Lower lobe of right lung (tissue), 2 donors: ENCODE data around the gene ELFN2. TPM values are rescaled to one million over a fixed set of nuclear protein-coding genes. Genes with fewer than 3 reads are reported as not detected.

ENCODE experiments used
- ATAC-seq, 2 donors: fragments of 200-7000 bp; cut with Tn5 transposase; one replicate each; pipeline ENCODE4 v1.9.1; 2020 to 2022; ENCODE audit warnings: mild to moderate bottlenecking in 2 of 2, moderate library complexity in 2 of 2
- DNase-seq: peaks from one replicate; pipeline ENCODE4 v3.0.0-alpha.2; 2020
- H3K27ac ChIP-seq: fragments of 200-600 bp; one replicate; pipeline ENCODE4 v1.8.0; 2022
- H3K27me3 ChIP-seq: fragments of 200-600 bp; one replicate; pipeline ENCODE4 v1.8.0; 2022; ENCODE audit warnings: low read depth
- H3K36me3 ChIP-seq: fragments of 200-600 bp; one replicate; pipeline ENCODE4 v1.8.0; 2022; ENCODE audit warnings: mild to moderate bottlenecking
- H3K4me1 ChIP-seq: fragments of 200-600 bp; one replicate; pipeline ENCODE4 v1.8.0; 2022
- H3K4me3 ChIP-seq: fragments of 200-600 bp; one replicate; pipeline ENCODE4 v1.8.0; 2022; ENCODE audit warnings: mild to moderate bottlenecking
- H3K9me3 ChIP-seq: fragments of 200-600 bp; one replicate; pipeline ENCODE4 v1.8.0; 2022
- intact Hi-C: fragments of 100-400 bp; cut with DNase I; formaldehyde crosslinking; loops from one replicate; pipeline ENCODE4 v1.11.0; 2022
- long read RNA-seq: library from polyadenylated mRNA; unstranded; transcript quantifications from one replicate; pipeline ENCODE4 v2.0.0, GENCODE V29; 2021
- total RNA-seq: library from RNA; stranded (reverse); fragmentation: NEBNext Ultra II Directional; extraction: Animal tissue kit (Norgen Biotek cat#: 25700); gene quantifications from one replicate; pipeline ENCODE4 v1.2.1, GENCODE V29; 2021
- TF ChIP-seq, protein P1 (sequence below): fragments of 200-600 bp; IDR thresholded peaks from one replicate; pipeline ENCODE4 v1.8.0; 2022; ENCODE audit warnings: antibody characterized with exemption, mild to moderate bottlenecking
- donor health status: DM: no; HTN: yes; CAD: no; lungs with severe emphysema.

Gene ELFN2
- 0.89 TPM for total RNA-seq
- long read RNA-seq = 0 reads

- peak in 1 of 2 donors; percentile 48 for ATAC-seq
- Histone ChIP-seq H3K36me3 (no peaks in the 10 kb centered on the region), H3K9me3 (no peaks in the 10 kb centered on the region), H3K4me3 (peak within 1 kb of the TSS; percentile 50), H3K27ac (no peak within 1 kb of the TSS), H3K27me3 (peaks cover 67% of the 10 kb centered on the region), H3K4me1 (peaks cover 12% of the 10 kb centered on the region)
- TF ChIP-seq, protein P1, sequence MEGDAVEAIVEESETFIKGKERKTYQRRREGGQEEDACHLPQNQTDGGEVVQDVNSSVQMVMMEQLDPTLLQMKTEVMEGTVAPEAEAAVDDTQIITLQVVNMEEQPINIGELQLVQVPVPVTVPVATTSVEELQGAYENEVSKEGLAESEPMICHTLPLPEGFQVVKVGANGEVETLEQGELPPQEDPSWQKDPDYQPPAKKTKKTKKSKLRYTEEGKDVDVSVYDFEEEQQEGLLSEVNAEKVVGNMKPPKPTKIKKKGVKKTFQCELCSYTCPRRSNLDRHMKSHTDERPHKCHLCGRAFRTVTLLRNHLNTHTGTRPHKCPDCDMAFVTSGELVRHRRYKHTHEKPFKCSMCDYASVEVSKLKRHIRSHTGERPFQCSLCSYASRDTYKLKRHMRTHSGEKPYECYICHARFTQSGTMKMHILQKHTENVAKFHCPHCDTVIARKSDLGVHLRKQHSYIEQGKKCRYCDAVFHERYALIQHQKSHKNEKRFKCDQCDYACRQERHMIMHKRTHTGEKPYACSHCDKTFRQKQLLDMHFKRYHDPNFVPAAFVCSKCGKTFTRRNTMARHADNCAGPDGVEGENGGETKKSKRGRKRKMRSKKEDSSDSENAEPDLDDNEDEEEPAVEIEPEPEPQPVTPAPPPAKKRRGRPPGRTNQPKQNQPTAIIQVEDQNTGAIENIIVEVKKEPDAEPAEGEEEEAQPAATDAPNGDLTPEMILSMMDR = no peak
- intact Hi-C loops = no loop called here
- no peak for DNase-seq
Observed at GRCh38 chr22:37427135-37427710, at the start of gene ELFN2. TSS of gene ELFN2 (minus strand) at chr22:37427479. CDS start at chr22:37375534, 51,945 bp downstream.

- Histone ChIP-seq H3K4me3 (no peak overlapping the region), H3K36me3 (peaks cover 79% of the 10 kb centered on the region), H3K27ac (no peak overlapping the region), H3K9me3 (no peaks in the 10 kb centered on the region), H3K27me3 (peaks cover 5% of the 10 kb centered on the region), H3K4me1 (peaks cover 6% of the 10 kb centered on the region)
- no peak for DNase-seq
- TF ChIP-seq, protein P1 = no peak
- intact Hi-C loops = no loop called here
- ATAC-seq = no peak
Observed at GRCh38 chr22:37476389-37477329, 49.4 kb upstream of the ELFN2 start.

- Histone ChIP-seq H3K27ac (no peak overlapping the region), H3K9me3 (no peaks in the 10 kb centered on the region), H3K4me3 (no peak overlapping the region), H3K27me3 (peaks cover 5% of the 10 kb centered on the region), H3K4me1 (no peaks in the 10 kb centered on the region), H3K36me3 (peaks cover 87% of the 10 kb centered on the region)
- ATAC-seq = no peak
- no peak for DNase-seq
- TF ChIP-seq, protein P1 = no peak
- intact Hi-C loops = no loop called here
Observed at GRCh38 chr22:37474447-37475090, 47.3 kb upstream of the ELFN2 start.

DNA sequence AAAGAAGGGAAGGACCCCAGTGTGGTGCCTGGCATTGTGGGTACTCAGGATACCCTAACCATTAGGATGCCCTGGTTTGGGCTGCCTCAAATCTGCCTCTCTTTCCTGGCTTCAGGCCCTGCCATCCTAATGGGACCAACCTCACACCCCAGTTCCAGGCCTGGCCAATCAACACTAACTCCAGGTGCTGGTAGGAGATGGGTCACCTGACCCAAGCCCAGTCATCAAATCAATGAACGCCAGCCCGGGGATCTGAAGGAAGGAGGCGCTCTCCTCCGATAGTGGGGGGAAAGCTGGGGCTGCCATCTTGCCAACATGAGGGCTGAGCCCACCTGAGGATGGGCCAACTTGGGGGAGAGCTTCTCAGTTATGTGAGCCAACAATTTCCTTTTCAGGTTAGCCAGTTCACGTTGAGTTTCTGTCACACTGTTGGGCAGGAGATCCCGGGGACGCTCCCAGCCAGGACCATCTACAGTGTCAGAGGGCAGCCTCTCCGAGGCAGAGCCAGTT lies 46.2 kb upstream of the ELFN2 start:
- Histone ChIP-seq H3K4me1 (no peaks in the 10 kb centered on the region), H3K4me3 (no peak overlapping the region), H3K27me3 (peaks cover 5% of the 10 kb centered on the region), H3K27ac (no peak overlapping the region), H3K36me3 (peaks cover 83% of the 10 kb centered on the region), H3K9me3 (no peaks in the 10 kb centered on the region)
- intact Hi-C loops = no loop called here
- DNase-seq (no peak), ATAC-seq (no peak)
- TF ChIP-seq, protein P1 = no peak

DNA sequence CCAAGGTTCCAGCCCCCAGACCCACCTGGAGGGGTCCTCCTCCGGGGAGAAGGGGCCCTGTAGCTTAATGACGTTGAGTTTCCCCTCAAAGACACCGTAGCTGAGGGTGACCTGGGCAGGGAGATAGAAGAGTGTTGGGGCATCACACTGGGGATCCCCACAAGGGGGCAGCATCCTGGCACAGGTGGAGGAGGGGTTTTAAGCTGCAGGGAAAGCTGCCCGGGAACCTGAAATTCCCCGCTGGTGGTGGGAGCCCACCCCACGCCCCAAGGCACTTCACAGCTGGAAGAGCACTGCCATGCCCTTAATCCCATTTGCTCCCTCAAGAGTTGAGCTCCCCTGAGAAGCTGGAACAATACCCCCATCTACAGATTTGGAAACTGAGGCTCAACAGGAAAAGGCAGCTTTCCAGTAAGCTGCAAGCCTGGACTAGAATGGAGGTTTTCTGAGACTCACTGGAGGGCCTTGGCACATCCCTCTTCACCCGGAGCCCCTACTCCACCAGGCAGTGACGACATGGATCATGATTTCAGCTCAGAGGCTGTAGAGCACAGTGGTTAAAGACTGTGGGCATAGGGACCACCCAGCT lies 45.2 kb upstream of the ELFN2 start:
- intact Hi-C loops = no loop called here
- Histone ChIP-seq H3K27me3 (peaks cover 5% of the 10 kb centered on the region), H3K36me3 (peaks cover 73% of the 10 kb centered on the region), H3K27ac (no peak overlapping the region), H3K4me1 (no peaks in the 10 kb centered on the region), H3K4me3 (no peak overlapping the region), H3K9me3 (no peaks in the 10 kb centered on the region)
- TF ChIP-seq, protein P1 = peak; percentile 51
- peak; percentile 45 to 52 for ATAC-seq
- no peak for DNase-seq
